Astrocyte of the spinal cord (primary cell): ENCODE measurements around the gene LIMA1.
"Not testable (repeated sequence)": the region's sequence is repeated elsewhere in the genome, so short reads cannot be mapped to it uniquely, and the experiment has no call there.

Experiments used
- DNase-seq: peaks from one replicate; pipeline ENCODE4 v3.0.0; 2011; ENCODE audit warnings: low read depth, low spot score
- H3K4me3 ChIP-seq: 2 replicates; pipeline ENCODE4 v1.5.1; 2011; ENCODE audit warnings: low read depth, mild to moderate bottlenecking, low read length, moderate library complexity
- in situ Hi-C: cut with HindIII; loops from 2 replicates; pipeline ENCODE4 v1.10.0; 2017; ENCODE audit warnings: low sequenced_read_pairs
- TF ChIP-seq, protein P1 (sequence below): IDR thresholded peaks from 2 replicates; pipeline ENCODE4 v1.5.1; 2012; ENCODE audit warnings: low read depth, mild to moderate bottlenecking, low read length, inconsistent platforms

The LIMA1 gene

DNA sequence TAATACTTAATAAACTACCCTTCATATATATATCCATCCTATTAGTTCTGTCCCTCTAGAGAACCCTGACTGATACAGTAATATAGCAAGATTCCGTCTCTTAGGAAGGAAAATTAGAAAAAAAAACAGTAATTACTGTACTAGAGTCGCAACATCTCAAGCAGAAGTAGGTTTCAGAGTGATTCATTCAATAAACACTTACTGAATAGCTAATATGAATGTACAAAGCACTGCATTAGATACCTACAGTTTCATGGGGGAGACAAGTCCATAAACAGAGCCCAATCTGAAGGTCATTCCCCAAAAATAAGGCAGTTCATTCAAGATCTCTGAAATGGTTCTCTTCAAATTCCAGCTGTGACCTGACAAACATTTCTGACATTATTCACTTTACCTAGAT, 126.1 kb downstream of the LIMA1 start:
- TF ChIP-seq, protein P1, sequence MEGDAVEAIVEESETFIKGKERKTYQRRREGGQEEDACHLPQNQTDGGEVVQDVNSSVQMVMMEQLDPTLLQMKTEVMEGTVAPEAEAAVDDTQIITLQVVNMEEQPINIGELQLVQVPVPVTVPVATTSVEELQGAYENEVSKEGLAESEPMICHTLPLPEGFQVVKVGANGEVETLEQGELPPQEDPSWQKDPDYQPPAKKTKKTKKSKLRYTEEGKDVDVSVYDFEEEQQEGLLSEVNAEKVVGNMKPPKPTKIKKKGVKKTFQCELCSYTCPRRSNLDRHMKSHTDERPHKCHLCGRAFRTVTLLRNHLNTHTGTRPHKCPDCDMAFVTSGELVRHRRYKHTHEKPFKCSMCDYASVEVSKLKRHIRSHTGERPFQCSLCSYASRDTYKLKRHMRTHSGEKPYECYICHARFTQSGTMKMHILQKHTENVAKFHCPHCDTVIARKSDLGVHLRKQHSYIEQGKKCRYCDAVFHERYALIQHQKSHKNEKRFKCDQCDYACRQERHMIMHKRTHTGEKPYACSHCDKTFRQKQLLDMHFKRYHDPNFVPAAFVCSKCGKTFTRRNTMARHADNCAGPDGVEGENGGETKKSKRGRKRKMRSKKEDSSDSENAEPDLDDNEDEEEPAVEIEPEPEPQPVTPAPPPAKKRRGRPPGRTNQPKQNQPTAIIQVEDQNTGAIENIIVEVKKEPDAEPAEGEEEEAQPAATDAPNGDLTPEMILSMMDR = no peak
- H3K4me3 ChIP-seq = no peak overlapping the region
- in situ Hi-C loops = no loop called here
- DNase-seq = peak; percentile 30

DNA sequence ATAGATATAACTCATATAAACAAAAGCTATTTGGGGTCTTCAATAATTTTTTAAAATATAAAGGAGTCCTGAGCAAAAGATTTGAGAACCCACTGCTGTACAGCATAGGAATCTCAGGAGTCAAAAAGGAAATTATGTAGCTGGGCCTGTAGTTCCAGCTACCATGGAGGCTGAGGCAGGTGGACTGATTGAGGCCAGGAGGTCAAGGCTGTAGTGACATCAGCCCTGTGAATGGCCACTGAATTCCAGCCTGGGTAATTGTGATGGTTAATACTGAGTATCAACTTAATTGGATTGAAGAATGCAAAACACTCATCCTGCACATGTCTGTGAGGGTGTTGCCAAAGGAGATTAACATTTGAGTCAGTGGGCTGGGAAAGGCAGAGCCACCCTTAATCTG, 126.7 kb downstream of the LIMA1 start:
- in situ Hi-C loops = no loop called here
- DNase-seq = no peak
- no peak overlapping the region for H3K4me3 ChIP-seq
- TF ChIP-seq, protein P1 = no peak

DNA sequence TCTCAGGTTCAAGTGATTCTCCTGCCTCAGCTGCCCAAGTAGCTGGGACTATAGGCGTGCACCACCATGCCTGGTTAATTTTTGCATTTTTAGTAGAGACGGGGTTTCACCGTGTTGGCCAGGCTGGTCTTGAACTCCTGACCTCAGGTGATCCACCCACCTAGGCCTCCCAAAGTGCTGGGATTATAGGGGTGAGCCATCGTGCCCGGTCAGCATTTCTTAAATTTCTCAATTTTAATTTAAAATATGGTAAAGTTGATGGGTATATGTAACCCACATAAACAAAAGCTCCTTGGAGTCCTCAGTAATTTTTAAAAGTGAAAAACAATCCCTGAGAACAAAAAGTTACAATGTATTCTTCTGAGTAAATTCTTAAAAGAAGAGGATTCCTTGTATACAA, 128.4 kb downstream of the LIMA1 start:
- DNase-seq, H3K4me3 ChIP-seq, in situ Hi-C loops: not testable (repeated sequence)

DNA sequence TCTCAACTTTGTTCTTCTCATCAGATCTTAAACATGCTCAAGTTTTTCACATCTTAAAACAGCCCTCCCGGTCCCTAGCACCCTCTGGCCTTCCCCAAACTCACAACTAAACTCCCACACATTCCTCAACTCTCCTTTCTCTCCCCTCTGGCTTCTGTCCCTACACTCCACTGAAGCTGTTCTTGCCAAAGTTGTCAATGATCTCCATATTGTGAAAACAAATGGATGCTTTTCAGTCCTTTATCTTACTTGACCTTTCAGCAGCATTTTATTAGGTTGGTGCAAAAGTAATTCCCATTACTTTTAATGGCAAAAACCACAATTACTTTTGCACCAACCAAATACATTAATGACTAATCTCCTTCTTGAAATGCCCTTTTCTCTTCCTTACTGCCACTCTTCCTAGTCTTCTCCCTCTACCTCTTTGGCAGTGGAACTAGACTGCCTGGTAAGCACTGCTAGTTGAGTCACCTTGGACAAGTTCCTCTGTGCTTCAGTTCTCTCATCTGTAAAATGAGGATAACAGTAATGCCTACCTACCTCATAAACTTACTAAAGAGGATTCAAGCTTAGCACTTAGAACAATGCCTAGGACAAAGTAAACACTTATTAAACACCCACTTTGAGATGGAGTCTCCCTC, 132.2 kb downstream of the LIMA1 start:
- TF ChIP-seq, protein P1 = no peak
- DNase-seq = no peak
- in situ Hi-C loops = no loop called here
- no peak overlapping the region for H3K4me3 ChIP-seq

DNA sequence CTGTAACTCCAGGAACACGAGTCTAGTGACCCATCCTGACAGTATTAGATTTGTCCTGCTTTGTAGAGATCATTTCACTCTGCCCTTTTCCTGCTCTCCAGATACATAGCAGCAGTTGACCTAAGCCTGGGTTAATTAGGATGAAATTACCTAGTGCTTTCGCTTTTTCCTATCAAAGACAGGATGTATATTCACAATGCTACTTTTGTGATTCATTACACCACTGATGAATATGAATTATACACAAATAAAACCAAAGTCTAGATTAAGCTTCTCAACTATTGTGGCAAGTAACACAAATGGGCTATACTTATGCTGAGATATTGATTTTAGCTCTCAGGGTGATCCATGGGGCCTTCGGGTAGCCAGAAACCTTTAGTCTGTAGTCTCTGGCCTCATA, 134.0 kb downstream of the LIMA1 start:
- in situ Hi-C loops = no loop called here
- no peak for DNase-seq
- no peak overlapping the region for H3K4me3 ChIP-seq
- TF ChIP-seq, protein P1 = no peak

DNA sequence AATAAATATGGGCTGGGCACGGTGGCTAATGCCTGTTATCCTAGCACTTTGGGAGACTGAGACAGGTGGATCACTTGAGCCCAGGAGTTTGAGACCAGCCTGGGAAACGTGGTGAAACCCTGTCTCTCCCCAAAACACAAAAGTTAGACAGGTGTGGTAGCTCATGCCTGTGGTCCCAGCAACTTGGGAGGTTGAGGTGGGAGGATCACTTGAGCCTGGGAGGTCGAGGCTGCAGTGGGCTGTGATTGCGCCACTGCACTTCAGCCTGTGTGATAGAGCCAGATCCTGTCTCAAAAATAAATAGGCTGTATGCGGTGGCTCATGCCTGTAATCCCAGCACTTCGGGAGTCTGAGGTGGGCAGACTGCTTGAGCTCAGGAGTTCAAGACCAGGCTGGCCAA, 135.3 kb downstream of the LIMA1 start:
- in situ Hi-C loops, DNase-seq, H3K4me3 ChIP-seq: not testable (repeated sequence)

DNA sequence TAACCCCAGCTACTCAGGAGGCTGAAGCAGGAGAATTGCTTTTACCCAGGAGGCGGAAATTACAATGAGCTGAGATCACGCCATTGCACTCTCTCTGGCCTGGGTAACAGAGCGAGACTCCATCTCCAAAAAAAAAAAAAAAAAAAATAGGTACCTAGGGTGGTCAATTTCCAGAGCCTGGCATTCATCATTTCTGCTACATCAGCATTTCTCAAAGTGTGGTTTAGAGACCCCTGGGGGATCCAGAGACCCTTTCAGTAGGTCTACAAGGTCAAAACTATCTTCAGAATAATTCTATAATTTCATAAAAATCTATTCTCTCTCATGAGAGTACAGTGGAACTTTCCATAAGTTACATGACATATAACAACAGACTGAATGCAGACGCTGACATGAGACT, 136.0 kb downstream of the LIMA1 start:
- no peak for DNase-seq
- in situ Hi-C loops = no loop called here
- H3K4me3 ChIP-seq = no peak overlapping the region
- TF ChIP-seq, protein P1 = no peak

DNA sequence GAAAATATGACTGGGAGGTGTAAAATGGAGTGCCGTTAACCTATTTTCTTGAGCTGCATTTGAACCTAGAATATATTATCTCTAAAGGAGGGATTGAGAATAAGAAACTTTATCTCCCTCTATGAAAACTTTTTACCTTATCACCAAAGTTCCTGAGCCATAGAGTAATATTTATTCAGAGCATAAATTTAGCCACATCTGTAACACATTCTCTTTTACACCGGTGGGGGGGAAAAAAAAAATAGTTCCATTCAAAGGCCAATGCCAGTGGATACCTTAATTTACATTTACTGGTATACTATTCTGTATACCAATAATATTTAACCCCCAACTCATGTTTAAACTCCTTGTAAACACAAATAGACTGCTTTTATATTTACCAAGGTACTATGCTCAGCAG, 137.9 kb downstream of the LIMA1 start:
- H3K4me3 ChIP-seq = no peak overlapping the region
- TF ChIP-seq, protein P1 = no peak
- DNase-seq = no peak
- in situ Hi-C loops = no loop called here
